PC-9 (cell line): Measurements from ENCODE around the gene SUSD3.

Experiments
- CTCF ChIP-seq: fragments of 200-600 bp; sonication (generic); conservative IDR thresholded peaks from 2 replicates; pipeline ENCODE4 v1.6.1; 2017; ENCODE audit warnings: mixed run types, antibody characterized with exemption, mild to moderate bottlenecking, moderate library complexity
- EZH2 ChIP-seq: fragments of 200-600 bp; sonication (generic); IDR thresholded peaks from 2 replicates; pipeline ENCODE4 v1.8.0; 2017; ENCODE audit warnings: antibody characterized with exemption, low read depth

- TF ChIP-seq CTCF (no peak), EZH2 (no peak)
Measured at GRCh38 chr9:93077367-93077766, 18.9 kb downstream of the SUSD3 start.
